LNCaP clone FGC (cell line): Measurements from ENCODE around the gene PPP2R3A.
"Not testable (repeated sequence)": the region's sequence is repeated elsewhere in the genome, so short reads cannot be mapped to it uniquely, and the experiment has no call there.

ENCODE experiments used
- DNase-seq: peaks from one replicate; pipeline ENCODE4 v3.0.0-alpha.2; 2011; ENCODE audit warnings: low read depth
- H3K4me3 ChIP-seq: 2 replicates; pipeline ENCODE4 v1.5.1; 2011; ENCODE audit warnings: mild to moderate bottlenecking, low read depth, low read length, control low read depth
- CTCF ChIP-seq: IDR thresholded peaks from 2 replicates; pipeline ENCODE4 v1.5.1; 2012; ENCODE audit warnings: mild to moderate bottlenecking; ENCODE audit not compliant: control insufficient read depth, insufficient read depth; ENCODE audit errors: extremely low read depth

The PPP2R3A gene

GRCh38 chr3:135922903-135923250 is 42.7 kb upstream of the PPP2R3A start:
- no peak for TF ChIP-seq CTCF

GRCh38 chr3:135924506-135924905 is 41.0 kb upstream of the PPP2R3A start:
- no peak for DNase-seq
- no peak for TF ChIP-seq CTCF
- H3K4me3 ChIP-seq = no peak overlapping the region

More at GRCh38 chr3:135922903-135923250, 42.7 kb upstream of the PPP2R3A start:
- DNase-seq = no peak
- no peak overlapping the region for H3K4me3 ChIP-seq

DNA sequence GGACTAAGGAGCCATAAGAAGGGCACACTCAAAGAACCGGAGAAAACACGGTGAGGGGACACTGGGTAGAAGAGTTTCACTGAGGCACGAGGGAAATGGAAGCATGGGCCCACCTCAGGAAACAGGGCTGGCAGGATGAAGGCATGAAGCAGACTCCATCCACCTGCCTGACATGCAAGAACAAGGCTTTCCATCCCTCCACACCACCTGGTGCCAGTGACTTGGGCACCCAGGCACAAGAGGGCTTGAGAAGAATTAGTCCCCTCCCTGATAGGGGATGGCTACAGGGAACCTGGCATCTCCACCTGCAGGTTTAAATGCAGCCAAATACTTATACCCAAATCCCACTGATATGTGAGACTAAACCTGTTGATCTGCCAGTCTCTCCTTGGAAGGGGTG is 38.9 kb upstream of the PPP2R3A start:
- no peak for TF ChIP-seq CTCF
- DNase-seq = no peak
- H3K4me3 ChIP-seq = no peak overlapping the region

DNA sequence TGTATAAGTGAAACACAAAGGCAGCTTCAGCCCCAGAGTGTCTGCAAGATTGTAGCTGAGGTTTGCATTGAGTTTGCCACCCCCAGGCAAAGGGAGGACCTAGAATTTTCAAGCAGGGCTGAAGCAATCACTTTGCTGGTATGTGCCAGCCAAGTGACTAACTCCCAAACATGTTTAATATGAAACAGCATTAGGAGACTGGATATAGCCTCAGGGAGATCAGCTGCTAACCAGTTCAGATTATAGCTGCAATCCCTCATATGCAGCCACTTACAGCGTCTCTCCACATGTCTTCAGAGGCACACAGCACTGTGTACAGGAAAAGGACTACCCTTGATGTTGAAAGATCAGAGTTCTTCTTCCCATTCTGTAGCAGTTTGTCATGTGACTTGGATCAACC is 38.4 kb upstream of the PPP2R3A start:
- no peak for DNase-seq
- no peak overlapping the region for H3K4me3 ChIP-seq
- TF ChIP-seq CTCF = no peak

DNA sequence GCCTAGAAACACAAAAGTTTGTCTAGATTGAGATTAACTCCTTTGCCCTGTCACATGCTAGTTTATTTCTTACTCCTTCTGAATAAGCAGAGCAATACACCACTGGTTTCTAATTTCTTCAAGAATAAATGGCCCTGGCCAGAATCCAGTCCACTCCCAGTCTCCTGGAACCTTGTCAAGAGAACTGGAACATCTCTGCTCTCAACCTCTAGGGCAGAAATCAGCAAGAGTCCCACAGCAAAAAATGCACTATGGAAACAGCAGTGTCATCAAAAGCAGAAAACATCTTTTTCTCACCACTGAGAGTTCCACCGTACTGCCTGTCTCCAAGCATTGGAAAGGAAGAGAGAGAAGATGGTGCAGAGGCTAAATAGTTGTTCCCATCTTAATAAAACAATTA is 35.9 kb upstream of the PPP2R3A start:
- peak; percentile 44 for DNase-seq
- no peak for TF ChIP-seq CTCF
- no peak overlapping the region for H3K4me3 ChIP-seq

DNA sequence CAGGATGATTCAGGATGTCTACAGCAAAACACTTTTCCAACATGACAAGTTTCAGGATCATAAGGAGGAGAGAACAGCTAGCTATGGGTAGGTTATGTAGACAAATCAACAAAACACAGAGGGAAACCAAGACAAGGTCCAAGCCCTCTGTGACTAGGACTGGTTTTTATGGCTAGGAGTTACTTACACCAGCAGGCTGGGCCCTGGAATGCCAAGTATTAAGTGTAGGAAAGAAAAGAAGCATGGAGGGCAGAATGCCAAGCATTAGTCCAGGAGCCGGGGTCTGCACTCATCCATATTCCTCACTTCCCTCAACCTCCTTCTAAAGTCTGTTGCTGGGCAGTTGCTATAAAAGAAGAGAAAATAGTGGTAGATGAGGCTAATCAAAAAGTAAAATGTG is 35.3 kb upstream of the PPP2R3A start:
- H3K4me3 ChIP-seq = no peak overlapping the region
- TF ChIP-seq CTCF = no peak
- no peak for DNase-seq

GRCh38 chr3:135935171-135935570 is 30.4 kb upstream of the PPP2R3A start:
- H3K4me3 ChIP-seq, DNase-seq: not testable (repeated sequence)

GRCh38 chr3:135937766-135938165 is 27.8 kb upstream of the PPP2R3A start:
- not testable (repeated sequence) for DNase-seq, H3K4me3 ChIP-seq
